HEK293T (cell line): ENCODE results near the gene CHAD.

Experiments
- ARNT ChIP-seq: fragments of 450-650 bp; IDR thresholded peaks from 2 replicates; pipeline ENCODE4 v1.6.1; 2017; ENCODE audit warnings: mild to moderate bottlenecking
- BHLHE40 ChIP-seq: fragments of 450-650 bp; IDR thresholded peaks from 2 replicates; pipeline ENCODE4 v1.6.1; 2016; ENCODE audit warnings: mild to moderate bottlenecking, moderate library complexity, borderline replicate concordance
- ELF4 ChIP-seq: fragments of 450-650 bp; IDR thresholded peaks from 2 replicates; pipeline ENCODE4 v1.6.1; 2017; ENCODE audit warnings: antibody characterized with exemption
- FOXA1 ChIP-seq: fragments of 450-650 bp; IDR thresholded peaks from 2 replicates; pipeline ENCODE4 v1.6.1; 2016; ENCODE audit warnings: mild to moderate bottlenecking
- FOXM1 ChIP-seq: fragments of 450-650 bp; IDR thresholded peaks from 2 replicates; pipeline ENCODE4 v1.6.1; 2017; ENCODE audit warnings: mild to moderate bottlenecking, borderline replicate concordance
- HDGF ChIP-seq: fragments of 450-650 bp; IDR thresholded peaks from 2 replicates; pipeline ENCODE4 v1.6.1; 2017; ENCODE audit warnings: antibody characterized with exemption, borderline replicate concordance
- NFRKB ChIP-seq: fragments of 450-650 bp; IDR thresholded peaks from 2 replicates; pipeline ENCODE4 v1.6.1; 2016; ENCODE audit warnings: mild to moderate bottlenecking, moderate library complexity
- TARDBP ChIP-seq: fragments of 450-650 bp; IDR thresholded peaks from 2 replicates; pipeline ENCODE4 v1.6.1; 2016
- ZNF384 ChIP-seq: fragments of 450-650 bp; IDR thresholded peaks from 2 replicates; pipeline ENCODE4 v1.6.1; 2016

- TF ChIP-seq BHLHE40, result no peak
- no peak for TF ChIP-seq NFRKB
- TF ChIP-seq ARNT, result no peak
- no peak for TF ChIP-seq TARDBP
- TF ChIP-seq FOXA1, result no peak
- no peak for TF ChIP-seq ZNF384
- TF ChIP-seq FOXM1, result no peak
- TF ChIP-seq ELF4, result no peak
- no peak for TF ChIP-seq HDGF
Measured at GRCh38 chr17:50447870-50448595, 20.6 kb downstream of the CHAD start.
